Natural killer cell (primary cell): ENCODE results near the gene INMT. TPM values are rescaled to one million over a fixed set of nuclear protein-coding genes. Genes with fewer than 3 reads are reported as not detected.

Experiments used
- ATAC-seq, 3 donors: fragments of 150-1000 bp in 2 of 3; fragments of 200-7000 bp in 1 of 3; cut with Tn5 transposase; 1 replicate in 1 of 3; 2 replicates in 2 of 3; pipeline ENCODE4 v1.10.0; 2021; ENCODE audit warnings: mild to moderate bottlenecking in 2 of 3, moderate library complexity in 2 of 3
- DNase-seq, 2 donors: peaks; one replicate each; pipeline versions ENCODE4 v3.0.0 to v3.0.0-alpha.2; 2013 to 2021; ENCODE audit warnings: mixed read lengths in 1 of 2
- H3K27ac ChIP-seq: one replicate; pipeline ENCODE4 v1.5.1; 2013; ENCODE audit warnings: mild to moderate bottlenecking, low read length
- H3K27me3 ChIP-seq: one replicate; pipeline ENCODE4 v1.6.1; 2013; ENCODE audit warnings: low read length; ENCODE audit not compliant: control insufficient read depth, insufficient read depth
- H3K36me3 ChIP-seq: one replicate; pipeline ENCODE4 v1.6.1; 2013; ENCODE audit warnings: low read length; ENCODE audit not compliant: control insufficient read depth, insufficient read depth
- H3K4me1 ChIP-seq: one replicate; pipeline ENCODE4 v1.6.1; 2013; ENCODE audit warnings: low read length; ENCODE audit not compliant: control insufficient read depth, insufficient read depth
- H3K4me3 ChIP-seq: one replicate; pipeline ENCODE4 v1.5.1; 2013; ENCODE audit warnings: low read length
- H3K9me3 ChIP-seq: one replicate; pipeline ENCODE4 v1.6.1; 2013; ENCODE audit warnings: low read length; ENCODE audit not compliant: control insufficient read depth, insufficient read depth
- H3K27ac Mint-ChIP-seq, 2 donors: one replicate each; pipeline ENCODE4 v1.8.0; 2022; ENCODE audit warnings: mild to moderate bottlenecking in 2 of 2, mixed read lengths in 2 of 2, moderate library complexity in 1 of 2
- H3K27me3 Mint-ChIP-seq, 2 donors: one replicate each; pipeline ENCODE4 v1.8.0; 2022; ENCODE audit warnings: low read depth in 2 of 2, mixed read lengths in 2 of 2
- H3K36me3 Mint-ChIP-seq: one replicate; pipeline ENCODE4 v1.8.0; 2022; ENCODE audit warnings: mixed read lengths
- H3K4me1 Mint-ChIP-seq, 2 donors: one replicate each; pipeline ENCODE4 v1.8.0; 2022; ENCODE audit warnings: mixed read lengths in 2 of 2
- H3K4me3 Mint-ChIP-seq: one replicate; pipeline ENCODE4 v1.8.0; 2022; ENCODE audit warnings: mild to moderate bottlenecking, moderate library complexity, mixed read lengths
- H3K9me3 Mint-ChIP-seq, 2 donors: one replicate each; pipeline ENCODE4 v1.8.0; 2022; ENCODE audit warnings: mixed read lengths in 2 of 2
- CTCF ChIP-seq: fragments of 200-600 bp; IDR thresholded peaks from one replicate; pipeline ENCODE4 v1.8.0; 2022; ENCODE audit warnings: antibody characterized with exemption
- WGBS: methylation state at CpG from one replicate; pipeline ENCODE4 v1.1.7; 2013; ENCODE audit warnings: missing lambda C conversion rate; ENCODE audit not compliant: insufficient coverage; 5-methylcytosine and 5-hydroxymethylcytosine counted together
- intact Hi-C: fragments of 100-400 bp; cut with micrococcal nuclease; formaldehyde crosslinking; loops from one replicate; pipeline ENCODE4 v1.14.2; 2022
- total RNA-seq, 4 donors: library from RNA; stranded (reverse); fragments of 120-200 nt in 1 of 4; gene quantifications; one replicate each; pipeline versions ENCODE4 v1.2.3 to v1.2.4, GENCODE V29; 2013 to 2022

Gene INMT
- total RNA-seq, 3 donors from 2014 or later (not counting 1 experiment from before 2014, with no cell fraction given): 0.56 to 1.0 TPM; not detected in 1

DNA sequence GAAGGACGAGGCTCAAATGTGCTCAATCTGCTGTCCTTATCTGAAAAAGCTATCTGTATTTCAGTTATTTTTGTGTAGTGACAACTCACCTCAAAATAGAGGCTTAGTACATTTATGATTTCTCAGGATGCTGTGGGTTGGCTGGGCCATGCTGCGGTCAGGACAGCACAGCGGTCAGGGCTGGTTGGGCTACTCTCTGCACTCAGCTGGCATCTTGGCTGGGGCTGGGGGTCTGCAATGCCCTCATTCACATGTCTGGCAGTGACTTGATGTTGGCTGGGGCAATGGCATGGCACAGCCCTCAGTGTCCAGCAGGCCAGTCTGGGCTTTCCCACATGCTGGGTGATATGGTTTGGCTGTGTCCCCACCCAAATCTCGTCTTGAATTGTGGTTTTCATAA, 15.6 kb upstream of the INMT start:
- no peaks in the 10 kb centered on the region for H3K36me3 Mint-ChIP-seq
- intact Hi-C loops: no loop called here
- no peaks in the 10 kb centered on the region for H3K9me3 Mint-ChIP-seq
- no peaks in the 10 kb centered on the region for H3K27me3 ChIP-seq
- H3K4me3 Mint-ChIP-seq: no peak overlapping the region
- no peaks in the 10 kb centered on the region for H3K27me3 Mint-ChIP-seq
- H3K9me3 ChIP-seq: no peaks in the 10 kb centered on the region
- H3K36me3 ChIP-seq: no peaks in the 10 kb centered on the region
- no peak overlapping the region for H3K4me3 ChIP-seq
- H3K27ac Mint-ChIP-seq: no peak overlapping the region
- no peak overlapping the region for H3K27ac ChIP-seq
- ATAC-seq: no peak
- no peak for DNase-seq
- H3K4me1 ChIP-seq: peaks cover 31% of the 10 kb centered on the region
- TF ChIP-seq CTCF: no peak
- WGBS: 78% methylated on average over 3 of the region's 4 CpGs
- peaks cover 26 to 31% of the 10 kb centered on the region in 2 donors for H3K4me1 Mint-ChIP-seq

DNA sequence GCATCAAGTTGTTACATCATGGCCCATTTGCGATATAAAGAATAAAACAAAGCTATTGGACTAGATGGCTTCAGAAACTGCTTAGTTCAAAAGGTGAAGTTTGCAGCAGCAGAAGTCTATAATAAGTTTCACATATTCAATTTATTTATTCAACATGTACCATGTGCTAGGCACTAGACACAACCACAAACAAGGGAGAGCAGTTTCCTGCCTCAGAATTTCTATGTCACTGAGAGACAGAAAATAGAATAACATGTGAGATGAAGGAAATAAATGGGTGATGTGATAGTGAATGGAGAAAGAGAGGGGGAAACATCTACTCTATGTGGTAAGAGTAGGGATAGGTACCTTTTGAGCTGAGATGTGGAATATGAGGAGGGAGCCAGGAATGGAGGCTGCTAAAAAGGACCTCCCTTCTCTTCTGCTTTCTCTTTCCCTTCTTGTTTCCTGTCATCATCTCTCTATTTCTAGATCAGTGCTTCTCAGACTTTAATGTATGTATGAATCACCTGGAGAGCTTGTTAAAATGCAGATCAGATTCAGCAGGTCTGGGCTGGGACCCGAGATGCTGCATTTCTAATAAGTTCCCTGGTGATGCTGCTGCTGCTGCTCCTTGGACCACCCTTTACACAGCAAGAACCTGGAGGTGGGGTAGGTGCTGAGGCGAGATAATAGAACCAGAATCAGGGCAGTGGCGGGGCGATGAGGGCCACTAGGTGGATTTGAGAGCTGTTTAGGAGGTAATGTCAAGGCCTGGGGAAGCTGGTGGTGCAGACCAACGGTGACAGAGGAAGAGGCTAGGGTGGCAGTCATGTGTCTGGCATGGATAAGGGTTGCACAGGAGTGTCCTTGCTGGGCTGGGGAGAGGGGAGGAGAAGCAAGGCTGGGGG, 13.7 kb upstream of the INMT start:
- Mint-ChIP-seq H3K4me1 (peaks cover 26 to 29% of the 10 kb centered on the region in 2 donors), H3K27ac (peak overlapping the region; percentile 71 to 80), H3K27me3 (no peaks in the 10 kb centered on the region), H3K9me3 (no peaks in the 10 kb centered on the region), H3K36me3 (no peaks in the 10 kb centered on the region), H3K4me3 (peak overlapping the region; percentile 4)
- 71% methylated on average over 6 of the region's 6 CpGs for WGBS
- intact Hi-C loops: no loop called here
- no peaks in the 10 kb centered on the region for H3K36me3 ChIP-seq
- ATAC-seq (peak; percentile 25 to 59 (median 57)), DNase-seq (peak in 1 of 2 donors; percentile 31)
- H3K4me3 ChIP-seq: no peak overlapping the region
- no peak for TF ChIP-seq CTCF
- H3K4me1 ChIP-seq: peaks cover 31% of the 10 kb centered on the region
- H3K27ac ChIP-seq: peak overlapping the region; percentile 42
- no peaks in the 10 kb centered on the region for H3K9me3 ChIP-seq
- H3K27me3 ChIP-seq: no peaks in the 10 kb centered on the region

GRCh38 chr7:30739691-30740090, 12.2 kb upstream of the INMT start:
- Mint-ChIP-seq H3K36me3 (no peaks in the 10 kb centered on the region), H3K27me3 (no peaks in the 10 kb centered on the region), H3K4me1 (peaks cover 40 to 43% of the 10 kb centered on the region in 2 donors), H3K9me3 (no peaks in the 10 kb centered on the region), H3K4me3 (no peak overlapping the region), H3K27ac (no peak overlapping the region)
- H3K4me3 ChIP-seq: no peak overlapping the region
- ATAC-seq (no peak), DNase-seq (no peak)
- peaks cover 40% of the 10 kb centered on the region for H3K4me1 ChIP-seq
- no peaks in the 10 kb centered on the region for H3K9me3 ChIP-seq
- TF ChIP-seq CTCF: no peak
- intact Hi-C loops: loop anchor here (1.0 to 5.0 kb wide), 5 partner anchors 13 to 229 kb away; partner anchors contain the start of gene CRHR2
- WGBS: 85% methylated on average over 2 of the region's 2 CpGs
- no peaks in the 10 kb centered on the region for H3K36me3 ChIP-seq
- no peak overlapping the region for H3K27ac ChIP-seq
- no peaks in the 10 kb centered on the region for H3K27me3 ChIP-seq
